HepG2 (cell line): ENCODE measurements around the gene HRH2. TPM values are rescaled to one million over a fixed set of nuclear protein-coding genes. Genes with fewer than 3 reads are reported as not detected.

Experiments used
- ATAC-seq: fragments of 200-7000 bp; cut with Tn5 transposase; 3 replicates; pipeline ENCODE4 v1.9.1; 2020; ENCODE audit warnings: mild to moderate bottlenecking, moderate library complexity
- BruUV-seq: library from RNA; stranded (reverse); fragments of 400-500 nt; replicated peaks from 2 replicates; lab custom pipeline; 2021; lab: Mats Ljungman, UMichigan
- CTCF ChIA-PET: fragments of 300-600 bp; formaldehyde crosslinking; extraction: SDS; loops from one replicate; lab custom pipeline; 2021; ENCODE audit warnings: low total read pairs, inconsistent platforms, low intra/inter-chr PET ratio; lab: Yijun Ruan, JAX
- POLR2A ChIA-PET: fragments of 350-600 bp; sonication (Branson Sonifier 250); formaldehyde crosslinking; loops from one replicate; lab custom pipeline; 2020; ENCODE audit warnings: antibody characterized with exemption, inconsistent platforms; lab: Yijun Ruan, JAX
- DNase-seq: peaks from one replicate; pipeline ENCODE4 v3.0.0-alpha.2; 2015; ENCODE audit warnings: low spot score
- FAIRE-seq: peaks from 3 replicates; lab custom pipeline; 2011; peaks lifted over from hg19 to GRCh38; lab: Jason Lieb, UNC
- H2AFZ ChIP-seq: one replicate; pipeline ENCODE4 v1.6.1; 2011; ENCODE audit warnings: low read length, inconsistent platforms
- H3K27ac ChIP-seq: fragments of 300-600 bp; 3 replicates; pipeline ENCODE4 v1.8.0; 2011; ENCODE audit warnings: mixed run types, mild to moderate bottlenecking, mixed read lengths, low read length, inconsistent platforms; ENCODE audit not compliant: insufficient read depth; ENCODE audit errors: extremely low read length
- H3K27me3 ChIP-seq, 2 experiments: fragments of 200-600 bp in 1 of 2; 2 replicates in 1 of 2; 3 replicates in 1 of 2; pipeline versions ENCODE4 v1.6.0 to v1.8.0; 2011; ENCODE audit warnings: low read length in 2 of 2, mild to moderate bottlenecking in 2 of 2, moderate library complexity in 2 of 2, inconsistent platforms in 1 of 2; ENCODE audit not compliant: insufficient read depth in 2 of 2, control insufficient read depth in 1 of 2
- H3K36me3 ChIP-seq, 2 experiments: fragments of 200-600 bp in 1 of 2; replicated peaks in 1 of 2; 2 replicates in 1 of 2; 3 replicates in 1 of 2; pipeline versions ENCODE4 v1.5.1 to v1.8.0; 2011; ENCODE audit warnings: low read length in 2 of 2, inconsistent platforms in 1 of 2; ENCODE audit not compliant: insufficient read depth in 2 of 2, control insufficient read depth in 1 of 2
- H3K4me1 ChIP-seq: 2 replicates; pipeline ENCODE4 v1.5.1; 2012; ENCODE audit warnings: low read length, inconsistent platforms; ENCODE audit not compliant: insufficient read depth
- H3K4me2 ChIP-seq: 2 replicates; pipeline ENCODE4 v1.6.0; 2011; ENCODE audit warnings: low read depth, low read length, inconsistent platforms
- H3K4me3 ChIP-seq, 3 experiments: fragments of 200-600 bp in 1 of 3; sonication (generic), shearing (Covaris generic) in 1 of 3; replicated peaks in 1 of 3; 2 replicates each; pipeline ENCODE4 v1.5.1; 2011 to 2016; ENCODE audit warnings: low read length in 3 of 3, inconsistent platforms in 2 of 3, low read depth in 2 of 3, mild to moderate bottlenecking in 2 of 3, control low read depth in 1 of 3, mixed read lengths in 1 of 3; ENCODE audit not compliant: insufficient read depth in 1 of 3
- H3K79me2 ChIP-seq: one replicate; pipeline ENCODE4 v1.6.1; 2011; ENCODE audit warnings: low read length, inconsistent platforms; ENCODE audit not compliant: insufficient read depth
- H3K9ac ChIP-seq: 2 replicates; pipeline ENCODE4 v1.6.0; 2011; ENCODE audit warnings: mild to moderate bottlenecking, low read depth, low read length, inconsistent platforms; ENCODE audit not compliant: insufficient read depth
- H3K9me3 ChIP-seq: 2 replicates; pipeline ENCODE4 v1.5.1; 2012; ENCODE audit warnings: mild to moderate bottlenecking, low read length
- H4K20me1 ChIP-seq: 2 replicates; pipeline ENCODE4 v1.6.0; 2011; ENCODE audit warnings: inconsistent platforms, mild to moderate bottlenecking, low read length, moderate library complexity; ENCODE audit not compliant: insufficient read depth
- ARNT2 ChIP-seq: sonication (generic); formaldehyde crosslinking; IDR thresholded peaks from 2 replicates; pipeline ENCODE4 v1.8.0; 2022; ENCODE audit warnings: mild to moderate bottlenecking, low read depth, missing genetic modification reagents, moderate library complexity
- EHMT2 ChIP-seq: fragments of 200-600 bp; sonication (generic); IDR thresholded peaks from 2 replicates; pipeline ENCODE4 v1.7.0; 2017; ENCODE audit warnings: antibody characterized with exemption, low read depth, low read length, borderline replicate concordance
- PHF21A ChIP-seq: sonication (generic); formaldehyde crosslinking; IDR thresholded peaks from 2 replicates; pipeline ENCODE4 v1.5.0; 2020; ENCODE audit warnings: mild to moderate bottlenecking, missing genetic modification reagents
- SAFB2 ChIP-seq: sonication (generic); formaldehyde crosslinking; IDR thresholded peaks from 2 replicates; pipeline ENCODE4 v1.5.1; 2020; ENCODE audit warnings: missing genetic modification reagents, low read depth, mild to moderate bottlenecking, borderline replicate concordance
- SMAD9 ChIP-seq: sonication (generic); formaldehyde crosslinking; IDR thresholded peaks from 2 replicates; pipeline ENCODE4 v1.5.1; 2020; ENCODE audit warnings: mild to moderate bottlenecking, missing genetic modification reagents
- SMARCE1 ChIP-seq: fragments of 450-650 bp; IDR thresholded peaks from 2 replicates; pipeline ENCODE4 v1.6.1; 2017; ENCODE audit warnings: borderline replicate concordance
- SMYD3 ChIP-seq: sonication (generic); formaldehyde crosslinking; IDR thresholded peaks from 2 replicates; pipeline ENCODE4 v1.8.1; 2023; ENCODE audit warnings: mild to moderate bottlenecking, missing genetic modification reagents
- TEAD2 ChIP-seq: sonication (generic); formaldehyde crosslinking; IDR thresholded peaks from 2 replicates; pipeline ENCODE4 v1.9.0; 2021; ENCODE audit warnings: missing genetic modification reagents
- ZFP82 ChIP-seq: sonication (generic); formaldehyde crosslinking; IDR thresholded peaks from 2 replicates; pipeline ENCODE4 v1.5.1; 2020; ENCODE audit warnings: mild to moderate bottlenecking, missing genetic modification reagents, borderline replicate concordance
- WGBS: methylation state at CpG from one replicate; pipeline ENCODE4 v1.1.6; 2017; ENCODE audit warnings: low lambda C conversion rate; 5-methylcytosine and 5-hydroxymethylcytosine counted together
- in situ Hi-C: cut with HindIII; loops from 2 replicates; pipeline ENCODE4 v1.10.0; 2017; ENCODE audit warnings: low pct_unique_long_range_greater_than_20kb; ENCODE audit not compliant: extremely low pct_ligation_motif_present
- intact Hi-C: fragments of 100-400 bp; cut with micrococcal nuclease; formaldehyde crosslinking; loops from one replicate; pipeline ENCODE4 v1.10.0; 2022; ENCODE audit not compliant: unreplicated experiment
- polyA plus RNA-seq, 8 experiments: library from polyadenylated mRNA; depleted of rRNA in 3 of 8; stranded (reverse) in 7 of 8; unstranded in 1 of 8; fragments of >200 nt; fragmentation: Illumina TruSeq in 4 of 8; extraction: Trizol in 4 of 8; gene quantifications; 2 replicates each; pipeline versions ENCODE4 v1.2.1 to v1.2.3, GENCODE V29; 2011 to 2016; ENCODE audit warnings: low read depth in 4 of 8, missing spikeins in 1 of 8, mixed read lengths in 1 of 8; ENCODE audit not compliant: insufficient read depth in 1 of 8
- total RNA-seq, 5 experiments: library from RNA; depleted of rRNA; stranded (reverse); fragments of >200 nt; fragmentation: Illumina TruSeq; extraction: Trizol; gene quantifications; 2 replicates each; pipeline ENCODE4 v1.2.3, GENCODE V29; 2016; ENCODE audit warnings: low read depth in 1 of 5
- TF ChIP-seq, protein P1 (sequence below): sonication (generic); formaldehyde crosslinking; IDR thresholded peaks from 2 replicates; pipeline ENCODE4 v1.4.0; 2020; ENCODE audit warnings: mild to moderate bottlenecking, missing genetic modification reagents
- TF ChIP-seq, protein P2 (sequence below): sonication (generic); formaldehyde crosslinking; IDR thresholded peaks from 2 replicates; pipeline ENCODE4 v1.5.1; 2020; ENCODE audit warnings: mild to moderate bottlenecking, missing genetic modification reagents, borderline replicate concordance
- TF ChIP-seq, protein P3 (sequence below): sonication (generic); formaldehyde crosslinking; IDR thresholded peaks from 2 replicates; pipeline ENCODE4 v1.5.0; 2020; ENCODE audit warnings: missing genetic modification reagents, mild to moderate bottlenecking, borderline replicate concordance
- TF ChIP-seq, protein P4 (sequence below): sonication (generic); formaldehyde crosslinking; conservative IDR thresholded peaks from 2 replicates; pipeline ENCODE4 v1.8.0; 2022; ENCODE audit warnings: low read depth, missing genetic modification reagents
- TF ChIP-seq, protein P5 (sequence below): sonication (generic); formaldehyde crosslinking; IDR thresholded peaks from 2 replicates; pipeline ENCODE4 v1.4.0; 2020; ENCODE audit warnings: missing genetic modification reagents, borderline replicate concordance

HRH2 gene
- total and polyA plus RNA-seq, 2 of the 13 experiments (the other 11 are each of a cell fraction or from before 2014, with no cell fraction given) = not detected

DNA sequence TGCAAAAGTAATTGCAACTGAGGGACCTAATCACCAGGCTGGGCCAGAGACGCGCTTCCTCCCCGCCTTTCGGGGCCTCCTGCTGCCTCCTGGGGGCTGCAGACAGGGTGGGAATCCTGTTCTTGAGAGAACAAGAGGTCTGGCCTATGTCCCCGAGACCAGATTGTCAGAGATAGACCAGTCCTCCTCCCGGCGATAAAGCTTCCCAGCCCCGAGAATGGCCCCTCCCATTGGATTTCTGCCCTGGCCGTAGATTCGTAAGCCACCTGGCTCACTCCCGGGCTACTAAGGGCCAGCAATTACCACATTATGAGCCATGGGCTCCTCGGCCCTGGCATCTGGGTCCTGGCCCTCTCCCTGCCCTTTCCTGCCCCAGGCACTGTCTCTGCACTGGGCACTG, 70.4 kb downstream of the HRH2 start:
- H3K27me3 ChIP-seq = 0 out of 5 replicates have a peak, but pooled peaks cover 1 to 3% of the 10 kb centered on the region in 2 experiments
- ChIA-PET POLR2A (no interaction called here), CTCF (no interaction called here)
- H3K79me2 ChIP-seq = no peaks in the 10 kb centered on the region
- FAIRE-seq (no peak), ATAC-seq (no peak), DNase-seq (no peak)
- H3K9me3 ChIP-seq = 0 out of 2 replicates have a peak, but pooled peaks cover 1% of the 10 kb centered on the region
- H3K4me2 ChIP-seq = no peak overlapping the region
- intact Hi-C loops = no loop called here
- no TSS peak for BruUV-seq
- H2AFZ ChIP-seq = no peak overlapping the region
- 40% methylated on average over 3 of the region's 12 CpGs for WGBS
- no peaks in the 10 kb centered on the region for H3K36me3 ChIP-seq
- H4K20me1 ChIP-seq = no peaks in the 10 kb centered on the region
- in situ Hi-C loops = loop anchor here (5.0 to 25.0 kb wide), 2 partner anchors 149 to 859 kb away; no protein-coding TSS in a partner anchor
- no peak overlapping the region for H3K9ac ChIP-seq
- H3K4me1 ChIP-seq = peaks cover 11% of the 10 kb centered on the region; the same call in 1 of the 2 replicates
- no peak overlapping the region for H3K27ac ChIP-seq
- H3K4me3 ChIP-seq = no peak overlapping the region
- no peak for TF ChIP-seq TEAD2 (CRISPR knock-in tag)
- TF ChIP-seq, protein P1, sequence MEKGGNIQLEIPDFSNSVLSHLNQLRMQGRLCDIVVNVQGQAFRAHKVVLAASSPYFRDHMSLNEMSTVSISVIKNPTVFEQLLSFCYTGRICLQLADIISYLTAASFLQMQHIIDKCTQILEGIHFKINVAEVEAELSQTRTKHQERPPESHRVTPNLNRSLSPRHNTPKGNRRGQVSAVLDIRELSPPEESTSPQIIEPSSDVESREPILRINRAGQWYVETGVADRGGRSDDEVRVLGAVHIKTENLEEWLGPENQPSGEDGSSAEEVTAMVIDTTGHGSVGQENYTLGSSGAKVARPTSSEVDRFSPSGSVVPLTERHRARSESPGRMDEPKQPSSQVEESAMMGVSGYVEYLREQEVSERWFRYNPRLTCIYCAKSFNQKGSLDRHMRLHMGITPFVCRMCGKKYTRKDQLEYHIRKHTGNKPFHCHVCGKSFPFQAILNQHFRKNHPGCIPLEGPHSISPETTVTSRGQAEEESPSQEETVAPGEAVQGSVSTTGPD = no peak
- no peak for TF ChIP-seq PHF21A (CRISPR knock-in tag)
- TF ChIP-seq SMYD3 = no peak
- TF ChIP-seq ZFP82 (CRISPR knock-in tag) = no peak
- TF ChIP-seq, protein P2, sequence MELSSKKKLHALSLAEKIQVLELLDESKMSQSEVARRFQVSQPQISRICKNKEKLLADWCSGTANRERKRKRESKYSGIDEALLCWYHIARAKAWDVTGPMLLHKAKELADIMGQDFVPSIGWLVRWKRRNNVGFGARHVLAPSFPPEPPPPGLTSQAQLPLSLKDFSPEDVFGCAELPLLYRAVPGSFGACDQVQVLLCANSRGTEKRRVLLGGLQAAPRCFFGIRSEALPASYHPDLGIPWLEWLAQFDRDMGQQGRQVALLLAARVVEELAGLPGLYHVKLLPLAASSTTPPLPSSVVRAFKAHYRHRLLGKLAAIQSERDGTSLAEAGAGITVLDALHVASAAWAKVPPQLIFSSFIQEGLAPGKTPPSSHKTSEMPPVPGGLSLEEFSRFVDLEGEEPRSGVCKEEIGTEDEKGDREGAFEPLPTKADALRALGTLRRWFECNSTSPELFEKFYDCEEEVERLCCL (CRISPR knock-in tag) = no peak
- no peak for TF ChIP-seq EHMT2
- TF ChIP-seq ARNT2 = no peak
- TF ChIP-seq SAFB2 = no peak
- TF ChIP-seq, protein P3, sequence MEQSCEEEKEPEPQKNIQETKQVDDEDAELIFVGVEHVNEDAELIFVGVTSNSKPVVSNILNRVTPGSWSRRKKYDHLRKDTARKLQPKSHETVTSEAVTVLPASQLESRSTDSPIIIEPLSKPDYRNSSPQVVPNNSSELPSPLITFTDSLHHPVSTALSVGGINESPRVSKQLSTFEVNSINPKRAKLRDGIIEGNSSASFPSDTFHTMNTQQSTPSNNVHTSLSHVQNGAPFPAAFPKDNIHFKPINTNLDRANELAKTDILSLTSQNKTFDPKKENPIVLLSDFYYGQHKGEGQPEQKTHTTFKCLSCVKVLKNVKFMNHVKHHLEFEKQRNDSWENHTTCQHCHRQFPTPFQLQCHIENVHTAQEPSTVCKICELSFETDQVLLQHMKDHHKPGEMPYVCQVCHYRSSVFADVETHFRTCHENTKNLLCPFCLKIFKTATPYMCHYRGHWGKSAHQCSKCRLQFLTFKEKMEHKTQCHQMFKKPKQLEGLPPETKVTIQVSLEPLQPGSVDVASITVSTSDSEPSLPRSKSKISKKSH (CRISPR knock-in tag) = no peak
- no peak for TF ChIP-seq SMAD9 (CRISPR knock-in tag)
- TF ChIP-seq SMARCE1 = no peak
- TF ChIP-seq, protein P4, sequence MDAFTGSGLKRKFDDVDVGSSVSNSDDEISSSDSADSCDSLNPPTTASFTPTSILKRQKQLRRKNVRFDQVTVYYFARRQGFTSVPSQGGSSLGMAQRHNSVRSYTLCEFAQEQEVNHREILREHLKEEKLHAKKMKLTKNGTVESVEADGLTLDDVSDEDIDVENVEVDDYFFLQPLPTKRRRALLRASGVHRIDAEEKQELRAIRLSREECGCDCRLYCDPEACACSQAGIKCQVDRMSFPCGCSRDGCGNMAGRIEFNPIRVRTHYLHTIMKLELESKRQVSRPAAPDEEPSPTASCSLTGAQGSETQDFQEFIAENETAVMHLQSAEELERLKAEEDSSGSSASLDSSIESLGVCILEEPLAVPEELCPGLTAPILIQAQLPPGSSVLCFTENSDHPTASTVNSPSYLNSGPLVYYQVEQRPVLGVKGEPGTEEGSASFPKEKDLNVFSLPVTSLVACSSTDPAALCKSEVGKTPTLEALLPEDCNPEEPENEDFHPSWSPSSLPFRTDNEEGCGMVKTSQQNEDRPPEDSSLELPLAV = no peak
- TF ChIP-seq, protein P5, sequence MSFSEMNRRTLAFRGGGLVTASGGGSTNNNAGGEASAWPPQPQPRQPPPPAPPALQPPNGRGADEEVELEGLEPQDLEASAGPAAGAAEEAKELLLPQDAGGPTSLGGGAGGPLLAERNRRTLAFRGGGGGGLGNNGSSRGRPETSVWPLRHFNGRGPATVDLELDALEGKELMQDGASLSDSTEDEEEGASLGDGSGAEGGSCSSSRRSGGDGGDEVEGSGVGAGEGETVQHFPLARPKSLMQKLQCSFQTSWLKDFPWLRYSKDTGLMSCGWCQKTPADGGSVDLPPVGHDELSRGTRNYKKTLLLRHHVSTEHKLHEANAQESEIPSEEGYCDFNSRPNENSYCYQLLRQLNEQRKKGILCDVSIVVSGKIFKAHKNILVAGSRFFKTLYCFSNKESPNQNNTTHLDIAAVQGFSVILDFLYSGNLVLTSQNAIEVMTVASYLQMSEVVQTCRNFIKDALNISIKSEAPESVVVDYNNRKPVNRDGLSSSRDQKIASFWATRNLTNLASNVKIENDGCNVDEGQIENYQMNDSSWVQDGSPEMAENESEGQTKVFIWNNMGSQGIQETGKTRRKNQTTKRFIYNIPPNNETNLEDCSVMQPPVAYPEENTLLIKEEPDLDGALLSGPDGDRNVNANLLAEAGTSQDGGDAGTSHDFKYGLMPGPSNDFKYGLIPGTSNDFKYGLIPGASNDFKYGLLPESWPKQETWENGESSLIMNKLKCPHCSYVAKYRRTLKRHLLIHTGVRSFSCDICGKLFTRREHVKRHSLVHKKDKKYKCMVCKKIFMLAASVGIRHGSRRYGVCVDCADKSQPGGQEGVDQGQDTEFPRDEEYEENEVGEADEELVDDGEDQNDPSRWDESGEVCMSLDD = no peak
